ENCODE data around the gene RUVBL2.

GRCh38 chr19:49014123-49014869, 20.6 kb downstream of the RUVBL2 start:
- TF ChIP-seq CTCF (IDR thresholded peaks at IDR 0.05) = no peak
- TF ChIP-seq EP300 (IDR thresholded peaks at IDR 0.05) = no peak
- no peak for TF ChIP-seq POLR2A (IDR thresholded peaks at IDR 0.05)
